ENCODE data around the gene SNX24.
"Not testable (repeated sequence)": the region's sequence is repeated elsewhere in the genome, so short reads cannot be mapped to it uniquely, and the experiment has no call there.

The SNX24 gene

GRCh38 chr5:122870219-122870856 is 24.9 kb downstream of the SNX24 start:
- no peak for DNase-seq (ENCODE audit: low read depth, low spot score)

DNA sequence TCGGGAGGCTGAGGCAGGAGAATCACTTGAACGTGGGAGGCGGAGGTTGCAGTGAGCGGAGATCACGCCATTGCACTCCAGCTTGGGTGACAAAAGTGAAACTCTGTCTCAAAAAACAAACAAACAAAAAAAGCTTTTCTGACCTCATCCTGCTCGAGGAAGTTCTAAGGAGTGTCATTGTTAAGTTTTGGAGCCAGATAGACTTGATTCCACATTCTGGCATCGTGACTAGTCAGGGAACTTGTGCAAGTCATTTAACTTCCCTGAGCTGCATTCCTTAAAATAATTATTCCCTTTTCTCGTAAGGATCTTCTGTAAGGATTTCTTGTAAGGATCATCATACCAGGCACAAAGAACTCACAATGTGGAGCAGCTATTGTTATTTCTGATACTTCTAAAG is 26.2 kb downstream of the SNX24 start:
- DNase-seq (ENCODE audit: low read depth, low spot score): no peak

DNA sequence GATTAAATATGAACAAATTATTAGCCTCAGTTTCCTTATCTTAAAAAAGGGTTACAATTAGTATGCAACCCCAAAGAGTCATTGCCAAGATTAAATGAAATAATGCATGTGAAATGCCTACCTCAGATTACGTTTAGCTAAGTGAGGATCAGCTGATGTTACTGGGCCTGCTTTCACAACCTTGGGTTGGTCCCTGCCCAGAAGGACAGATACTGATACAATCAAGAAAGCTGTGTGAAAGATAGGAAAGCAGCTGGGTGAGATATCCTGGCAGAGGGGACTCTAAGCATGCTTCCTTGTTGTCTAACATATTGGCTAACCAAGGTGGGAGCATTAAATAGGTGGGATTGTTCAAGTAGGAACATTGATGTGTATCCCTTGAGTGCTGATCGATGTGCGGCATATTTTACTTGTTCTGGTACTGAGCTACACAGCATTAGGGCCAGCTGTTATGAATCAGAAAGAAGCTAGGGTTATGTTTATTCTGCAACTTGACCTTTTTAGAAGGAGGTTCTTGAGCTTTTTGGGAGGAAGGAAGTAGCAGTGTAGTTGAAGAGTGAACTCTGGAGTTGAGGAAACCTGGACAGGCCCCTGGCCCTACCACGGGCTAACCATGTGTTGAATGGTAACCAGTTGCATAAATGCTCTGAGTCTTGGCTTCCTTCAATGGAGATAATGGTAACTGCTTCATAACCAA is 28.9 kb downstream of the SNX24 start:
- DNase-seq (ENCODE audit: low read depth, low spot score): no peak

DNA sequence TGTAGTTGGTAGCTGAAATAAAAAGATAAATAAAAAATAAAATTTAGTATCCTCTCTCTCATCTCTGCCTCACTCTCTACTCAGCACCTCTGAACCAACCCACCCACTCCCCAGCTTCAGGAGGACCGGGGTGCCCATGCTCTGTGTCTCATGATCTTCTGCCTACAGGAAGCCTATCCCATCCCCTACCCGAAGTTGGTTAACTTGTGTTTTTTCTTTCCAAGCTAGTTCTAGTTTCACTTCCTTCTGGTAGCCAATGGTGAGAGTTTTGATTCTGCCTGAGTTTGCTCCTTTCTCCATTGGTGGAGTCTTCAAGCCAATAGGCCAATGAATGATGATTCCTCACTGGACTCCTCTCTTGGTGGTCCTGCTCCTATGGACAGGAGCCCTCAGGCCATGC is 32.1 kb downstream of the SNX24 start:
- DNase-seq (ENCODE audit: low read depth, low spot score): no peak

DNA sequence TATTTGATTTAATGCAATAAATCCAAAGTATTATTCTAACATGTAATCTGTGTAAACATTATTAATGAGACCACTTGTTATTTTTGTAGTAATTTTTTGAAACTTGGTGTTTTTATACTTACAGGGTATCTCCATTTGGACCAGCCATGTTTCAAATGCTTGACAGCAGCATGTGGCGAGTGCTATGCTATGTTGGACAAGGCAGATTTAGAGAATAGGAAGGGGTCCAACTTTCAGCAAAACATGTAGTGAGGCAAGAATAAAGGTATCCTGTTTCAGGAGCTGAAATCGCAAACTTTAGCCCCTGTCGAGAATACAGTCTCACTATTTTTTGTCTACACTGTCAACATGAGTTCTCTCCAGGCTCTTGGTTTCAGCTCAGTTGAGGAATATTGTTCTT is 33.7 kb downstream of the SNX24 start:
- DNase-seq (ENCODE audit: low read depth, low spot score): no peak

- DNase-seq (ENCODE audit: low read depth, low spot score): no peak
Measured at GRCh38 chr5:122880170-122880689, 34.8 kb downstream of the SNX24 start.

- no peak for DNase-seq (ENCODE audit: low read depth, low spot score)
Measured at GRCh38 chr5:122880749-122881148, 35.3 kb downstream of the SNX24 start.

GRCh38 chr5:122882831-122883230 is 37.4 kb downstream of the SNX24 start:
- DNase-seq (ENCODE audit: low read depth, low spot score): no peak

DNA sequence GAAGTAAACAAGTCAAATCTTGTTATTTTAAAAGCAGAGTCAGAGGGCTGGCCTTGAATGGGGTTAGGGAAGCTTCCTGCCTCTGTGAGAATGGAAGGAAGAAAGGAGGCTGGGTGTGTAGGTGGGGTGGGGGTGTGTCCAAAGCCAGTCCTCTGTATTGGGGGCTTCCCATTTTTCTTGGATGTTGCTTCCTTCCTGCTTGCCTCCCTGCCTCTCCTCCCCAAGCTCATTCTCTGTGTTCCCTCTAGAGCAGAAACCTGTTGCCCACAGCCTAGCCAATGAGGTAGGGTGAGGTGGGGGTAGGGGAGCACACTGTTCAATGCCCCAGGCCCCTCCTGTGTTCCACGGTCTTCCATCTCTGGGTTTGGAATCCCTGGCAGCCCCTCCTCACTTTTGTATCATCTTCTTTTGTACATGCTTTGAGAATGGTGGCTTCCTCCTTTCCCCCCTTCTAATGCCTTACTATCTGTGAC is 39.7 kb downstream of the SNX24 start:
- DNase-seq (ENCODE audit: low read depth, low spot score): no peak

GRCh38 chr5:122885891-122886290 is 40.5 kb downstream of the SNX24 start:
- no peak for DNase-seq (ENCODE audit: low read depth, low spot score)

DNA sequence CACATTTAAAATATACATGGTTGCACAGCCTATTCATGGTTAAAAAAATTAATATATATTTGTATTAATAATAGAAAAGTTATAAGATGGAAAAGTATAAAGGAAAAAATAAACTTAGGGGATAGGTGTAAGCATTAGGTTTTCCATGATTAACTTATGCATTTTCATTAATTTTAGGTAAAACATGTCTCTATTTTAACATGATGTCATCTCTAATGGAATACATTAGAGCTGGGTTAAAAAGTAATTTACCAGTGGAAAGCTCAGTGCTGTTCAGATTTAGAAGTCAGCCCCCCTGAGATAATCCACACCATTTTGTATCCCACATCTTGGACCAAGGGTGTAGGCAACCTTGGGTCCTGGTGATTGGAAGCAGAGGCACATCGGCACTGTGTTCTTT is 49.7 kb downstream of the SNX24 start:
- no peak for DNase-seq (ENCODE audit: low read depth, low spot score)

GRCh38 chr5:122896598-122897282 is 51.3 kb downstream of the SNX24 start:
- no peak for DNase-seq (ENCODE audit: low read depth, low spot score)

DNA sequence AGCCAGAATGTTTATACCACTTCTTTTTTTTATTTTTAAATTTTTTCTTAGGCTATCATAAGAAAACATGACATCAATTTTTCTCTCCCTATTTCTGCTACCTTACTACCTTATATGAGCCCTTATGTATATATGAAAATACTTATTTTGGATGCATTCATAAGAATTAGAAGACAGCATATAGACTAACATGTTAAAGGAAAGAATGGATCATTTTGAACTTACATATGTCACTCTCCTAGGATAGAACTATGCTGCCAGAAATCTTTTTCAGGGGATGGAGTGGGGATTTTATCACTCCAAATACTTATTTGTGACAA is 51.8 kb downstream of the SNX24 start:
- no peak for DNase-seq (ENCODE audit: low read depth, low spot score)

DNA sequence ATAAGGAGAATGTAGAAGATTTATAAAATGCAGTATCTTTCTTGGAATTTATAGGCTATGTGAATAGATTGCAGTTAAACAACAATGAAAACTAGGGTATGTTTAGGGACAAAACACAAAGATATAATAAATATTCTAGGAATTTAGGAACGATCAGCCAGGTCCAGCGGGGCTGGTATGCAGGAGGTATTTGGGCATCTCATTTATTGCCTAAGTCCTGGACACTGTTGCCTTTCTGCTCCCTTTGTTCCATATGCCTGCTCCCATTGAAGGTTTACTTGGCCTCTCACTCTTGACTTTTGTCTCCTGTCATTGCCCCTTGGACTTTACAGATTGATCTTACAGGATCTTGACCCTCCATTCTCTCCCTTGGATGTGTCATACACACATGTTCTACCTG is 55.9 kb downstream of the SNX24 start:
- DNase-seq (ENCODE audit: low read depth, low spot score): no peak

DNA sequence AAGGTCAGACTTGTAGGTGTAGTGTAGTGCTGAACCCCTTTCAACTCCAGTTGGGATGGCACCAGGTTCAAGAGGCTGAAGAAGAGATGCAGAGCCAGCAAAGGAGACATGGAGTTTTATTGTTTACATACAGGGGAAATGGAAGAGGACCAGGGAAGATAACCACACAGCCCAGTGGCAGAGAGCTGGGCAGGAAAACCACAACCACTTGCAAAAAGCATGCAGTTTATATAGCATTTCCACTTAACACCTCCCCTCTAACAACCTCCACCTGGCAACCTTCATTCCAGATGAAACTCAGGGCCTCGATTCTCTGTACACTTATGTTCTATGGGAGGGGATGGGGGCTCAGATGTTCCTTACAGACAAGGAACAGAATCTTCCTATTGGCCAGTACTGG is 56.9 kb downstream of the SNX24 start:
- DNase-seq (ENCODE audit: low read depth, low spot score): no peak

- DNase-seq (ENCODE audit: low read depth, low spot score): peak; percentile 28
Measured at GRCh38 chr5:122906768-122907167, 61.4 kb downstream of the SNX24 start.

DNA sequence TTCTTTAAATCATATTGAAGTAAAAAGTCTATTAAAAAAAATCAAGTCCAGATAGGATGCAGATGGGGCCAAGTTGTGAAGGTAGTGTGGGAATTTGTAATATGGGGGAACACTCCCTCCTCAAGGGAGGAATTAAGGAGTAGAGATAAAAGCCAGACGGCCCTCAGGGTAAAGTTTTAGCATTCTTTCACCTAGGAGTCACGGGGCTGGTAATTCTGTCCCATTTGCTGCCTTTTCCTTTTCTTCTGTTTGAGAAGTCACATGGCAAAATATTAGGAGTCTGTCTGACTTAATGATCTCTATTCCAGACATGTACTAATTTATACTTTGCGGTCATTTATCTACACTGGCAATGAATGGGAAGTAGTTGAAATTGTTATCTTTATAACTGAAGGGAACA is 61.9 kb downstream of the SNX24 start:
- DNase-seq (ENCODE audit: low read depth, low spot score): peak; percentile 79

- no peak for DNase-seq (ENCODE audit: low read depth, low spot score)
Measured at GRCh38 chr5:122908108-122908507, 62.7 kb downstream of the SNX24 start.

- DNase-seq (ENCODE audit: low read depth, low spot score): no peak
Measured at GRCh38 chr5:122908662-122909061, 63.2 kb downstream of the SNX24 start.

DNA sequence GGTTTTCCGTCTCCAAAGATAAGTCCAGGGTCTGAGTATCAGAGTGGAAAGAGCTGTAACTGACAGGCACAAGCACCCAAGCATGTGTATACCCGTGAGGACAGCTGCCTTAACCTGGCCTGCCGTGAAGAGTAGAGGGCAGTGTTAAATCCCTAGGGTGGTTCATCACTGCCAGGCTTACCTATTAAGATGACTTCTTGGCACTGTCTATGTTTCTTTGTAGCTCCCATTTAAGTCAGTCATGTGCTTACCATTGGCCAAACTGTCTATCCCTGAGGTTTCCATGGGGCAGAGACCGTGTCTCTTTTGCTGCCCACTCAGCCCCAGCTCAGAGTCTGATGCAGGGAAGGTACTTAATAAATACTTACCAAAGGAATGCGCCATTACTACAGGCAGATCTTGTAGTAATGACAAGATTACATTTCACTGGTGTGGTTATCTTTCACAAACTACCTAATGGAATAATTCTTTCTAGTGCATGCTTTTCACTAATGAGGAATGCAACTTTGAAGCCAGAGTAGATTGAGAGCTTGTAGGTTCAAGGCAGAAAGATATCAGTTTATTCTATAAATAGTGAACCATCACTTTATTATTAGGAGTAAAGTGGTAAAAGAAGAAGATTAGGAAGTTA is 64.2 kb downstream of the SNX24 start:
- DNase-seq (ENCODE audit: low read depth, low spot score): no peak

DNA sequence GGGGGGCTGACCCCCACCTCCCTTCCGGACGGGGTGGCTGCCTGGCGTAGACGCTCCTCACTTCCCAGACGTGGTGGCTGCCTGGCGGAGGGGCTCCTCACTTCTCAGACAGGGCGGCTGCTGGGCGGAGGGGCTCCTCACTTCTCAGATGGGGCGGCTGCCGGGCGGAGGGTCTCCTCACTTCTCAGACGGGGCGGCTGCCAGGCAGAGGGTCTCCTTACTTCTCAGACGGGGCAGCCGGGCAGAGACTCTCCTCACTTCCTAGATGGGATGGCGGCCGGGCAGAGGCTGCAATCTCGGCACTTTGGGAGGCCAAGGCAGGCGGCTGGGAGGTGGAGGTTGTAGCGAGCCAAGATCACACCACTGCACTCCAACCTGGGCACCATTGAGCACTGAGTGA is 68.0 kb downstream of the SNX24 start:
- not testable (repeated sequence) for DNase-seq (ENCODE audit: low read depth, low spot score)

- DNase-seq (ENCODE audit: low read depth, low spot score): peak; percentile 79
Measured at GRCh38 chr5:122915717-122916461, 70.5 kb downstream of the SNX24 start.

All from ELF-1 (cell line).